Left ventricle myocardium inferior (tissue), 1 donor: ENCODE results near the gene F9. TPM values are rescaled to one million over a fixed set of nuclear protein-coding genes. Genes with fewer than 3 reads are reported as not detected.

Source experiments
- DNase-seq: peaks from one replicate; pipeline ENCODE4 v3.0.0-alpha.2; 2020
- H3K27ac ChIP-seq: fragments of 200-600 bp; replicated peaks from 2 replicates; pipeline ENCODE4 v1.8.0; 2021
- H3K27me3 ChIP-seq: fragments of 200-600 bp; 2 replicates; pipeline ENCODE4 v1.8.0; 2021; ENCODE audit warnings: low read depth
- H3K36me3 ChIP-seq: fragments of 200-600 bp; 2 replicates; pipeline ENCODE4 v1.8.0; 2021
- H3K4me1 ChIP-seq: fragments of 200-600 bp; 2 replicates; pipeline ENCODE4 v1.8.0; 2021
- H3K4me3 ChIP-seq: fragments of 200-600 bp; 2 replicates; pipeline ENCODE4 v1.8.0; 2021; ENCODE audit warnings: mild to moderate bottlenecking, moderate library complexity
- H3K9me3 ChIP-seq: fragments of 200-600 bp; replicated peaks from 2 replicates; pipeline ENCODE4 v1.8.0; 2021
- intact Hi-C: fragments of 100-400 bp; cut with micrococcal nuclease; formaldehyde crosslinking; loops from one replicate; pipeline ENCODE4 v1.11.0; 2022
- long read RNA-seq: library from polyadenylated mRNA; unstranded; transcript quantifications from one replicate; pipeline ENCODE4 v2.0.0, GENCODE V29; 2021
- total RNA-seq: library from RNA; stranded (reverse); fragmentation: NEBNext Ultra II Directional; extraction: Animal tissue kit (Norgen Biotek cat#: 25700); gene quantifications from one replicate; pipeline ENCODE4 v1.2.1, GENCODE V29; 2021
- TF ChIP-seq, protein P1 (sequence below): fragments of 200-600 bp; IDR thresholded peaks from 2 replicates; pipeline ENCODE4 v1.8.0; 2021; ENCODE audit warnings: antibody characterized with exemption, mild to moderate bottlenecking, borderline replicate concordance
- donor health status: DM: no; HTN: yes; CAD: no; lungs with severe emphysema.

F9 gene
- not detected for total RNA-seq
- long read RNA-seq: 0 reads

GRCh38 chrX:139530550-139530949 is at the start of gene F9:
TSS of gene F9 (plus strand) at chrX:139530739. CDS start at chrX:139530765, 26 bp downstream.
- no peak for DNase-seq
- no peak within 1 kb of the TSS for H3K27ac ChIP-seq
- no peaks in the 10 kb centered on the region for H3K4me1 ChIP-seq
- H3K27me3 ChIP-seq: no peaks in the 10 kb centered on the region
- H3K4me3 ChIP-seq: no peak within 1 kb of the TSS
- TF ChIP-seq, protein P1, sequence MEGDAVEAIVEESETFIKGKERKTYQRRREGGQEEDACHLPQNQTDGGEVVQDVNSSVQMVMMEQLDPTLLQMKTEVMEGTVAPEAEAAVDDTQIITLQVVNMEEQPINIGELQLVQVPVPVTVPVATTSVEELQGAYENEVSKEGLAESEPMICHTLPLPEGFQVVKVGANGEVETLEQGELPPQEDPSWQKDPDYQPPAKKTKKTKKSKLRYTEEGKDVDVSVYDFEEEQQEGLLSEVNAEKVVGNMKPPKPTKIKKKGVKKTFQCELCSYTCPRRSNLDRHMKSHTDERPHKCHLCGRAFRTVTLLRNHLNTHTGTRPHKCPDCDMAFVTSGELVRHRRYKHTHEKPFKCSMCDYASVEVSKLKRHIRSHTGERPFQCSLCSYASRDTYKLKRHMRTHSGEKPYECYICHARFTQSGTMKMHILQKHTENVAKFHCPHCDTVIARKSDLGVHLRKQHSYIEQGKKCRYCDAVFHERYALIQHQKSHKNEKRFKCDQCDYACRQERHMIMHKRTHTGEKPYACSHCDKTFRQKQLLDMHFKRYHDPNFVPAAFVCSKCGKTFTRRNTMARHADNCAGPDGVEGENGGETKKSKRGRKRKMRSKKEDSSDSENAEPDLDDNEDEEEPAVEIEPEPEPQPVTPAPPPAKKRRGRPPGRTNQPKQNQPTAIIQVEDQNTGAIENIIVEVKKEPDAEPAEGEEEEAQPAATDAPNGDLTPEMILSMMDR: no peak
- no peaks in the 10 kb centered on the region for H3K36me3 ChIP-seq
- intact Hi-C loops: no loop called here
- H3K9me3 ChIP-seq: no peaks in the 10 kb centered on the region

GRCh38 chrX:139483699-139484098 is 46.8 kb upstream of the F9 start:
- intact Hi-C loops: no loop called here
- DNase-seq: no peak
- Histone ChIP-seq H3K36me3 (no peaks in the 10 kb centered on the region), H3K4me3 (no peak overlapping the region), H3K4me1 (no peaks in the 10 kb centered on the region), H3K27me3 (no peaks in the 10 kb centered on the region), H3K9me3 (no peaks in the 10 kb centered on the region), H3K27ac (no peak overlapping the region)
- TF ChIP-seq, protein P1: no peak

GRCh38 chrX:139484591-139484990 is 45.9 kb upstream of the F9 start:
- Histone ChIP-seq H3K27me3 (no peaks in the 10 kb centered on the region), H3K4me1 (no peaks in the 10 kb centered on the region), H3K36me3 (no peaks in the 10 kb centered on the region), H3K9me3 (no peaks in the 10 kb centered on the region), H3K4me3 (no peak overlapping the region), H3K27ac (no peak overlapping the region)
- TF ChIP-seq, protein P1: no peak
- no peak for DNase-seq
- intact Hi-C loops: no loop called here

DNA sequence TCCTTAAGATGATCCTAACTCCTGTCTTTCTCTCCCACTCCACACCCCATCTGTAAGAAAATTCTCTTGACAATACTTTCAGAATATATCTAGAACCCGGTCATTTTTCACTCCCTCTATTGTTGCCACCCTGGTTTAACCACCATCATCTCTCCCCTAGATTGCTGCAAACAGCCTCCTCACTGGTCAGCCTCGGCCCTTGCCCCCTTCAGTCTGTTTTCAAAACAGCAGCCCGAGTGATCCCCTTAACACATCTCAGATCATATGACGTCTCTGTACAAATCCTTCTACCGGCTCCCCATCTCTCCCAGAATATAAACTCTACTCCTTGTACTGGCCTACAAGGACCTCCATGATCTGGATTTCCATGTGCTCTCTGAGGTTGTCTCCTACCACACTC is 35.2 kb upstream of the F9 start:
- intact Hi-C loops: no loop called here
- TF ChIP-seq, protein P1: no peak
- no peak for DNase-seq
- Histone ChIP-seq H3K4me1 (no peaks in the 10 kb centered on the region), H3K27ac (no peak overlapping the region), H3K36me3 (no peaks in the 10 kb centered on the region), H3K4me3 (no peak overlapping the region), H3K9me3 (no peaks in the 10 kb centered on the region), H3K27me3 (no peaks in the 10 kb centered on the region)

- no peak for DNase-seq
- Histone ChIP-seq H3K4me1 (no peaks in the 10 kb centered on the region), H3K27me3 (no peaks in the 10 kb centered on the region), H3K4me3 (no peak overlapping the region), H3K36me3 (no peaks in the 10 kb centered on the region), H3K27ac (no peak overlapping the region), H3K9me3 (no peaks in the 10 kb centered on the region)
- intact Hi-C loops: no loop called here
- TF ChIP-seq, protein P1: no peak
These were observed 24.2 kb upstream of the F9 start for GRCh38 chrX:139506333-139506732.

DNA sequence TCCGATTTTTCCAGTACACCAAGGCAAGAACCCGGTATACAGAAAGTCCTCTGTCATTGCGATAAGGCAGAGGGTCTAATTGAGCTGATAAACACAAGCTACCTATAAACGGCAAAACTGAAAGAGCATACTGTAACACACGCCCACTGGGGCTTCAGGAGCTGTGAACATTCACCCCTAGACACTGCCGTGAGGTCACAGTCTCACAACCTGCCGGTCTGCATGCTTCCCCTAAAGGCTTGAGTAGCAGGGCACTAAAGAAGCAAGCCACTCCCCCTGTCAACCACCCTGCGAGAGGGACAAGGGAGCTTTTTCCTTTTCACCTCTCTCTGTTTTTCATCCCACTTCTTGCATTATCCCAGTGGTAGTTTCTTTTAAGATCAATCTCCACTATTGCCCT is 22.4 kb upstream of the F9 start:
- Histone ChIP-seq H3K4me1 (no peaks in the 10 kb centered on the region), H3K4me3 (no peak overlapping the region), H3K9me3 (no peaks in the 10 kb centered on the region), H3K27ac (no peak overlapping the region), H3K36me3 (no peaks in the 10 kb centered on the region), H3K27me3 (no peaks in the 10 kb centered on the region)
- intact Hi-C loops: no loop called here
- TF ChIP-seq, protein P1: no peak
- no peak for DNase-seq
